GM23248 (cell line): Measurements from ENCODE around the gene FAM83D. TPM values are rescaled to one million over a fixed set of nuclear protein-coding genes. Genes with fewer than 3 reads are reported as not detected.

Experiments
- DNase-seq: peaks from one replicate; pipeline ENCODE4 v3.0.0-alpha.2; 2015
- H2AFZ ChIP-seq: fragments of 200-600 bp; sonication (generic); 2 replicates; pipeline ENCODE4 v1.6.1; 2016; ENCODE audit warnings: antibody characterized with exemption
- H3F3A ChIP-seq: fragments of 200-600 bp; sonication (generic); 2 replicates; pipeline ENCODE4 v1.6.1; 2016; ENCODE audit warnings: mild to moderate bottlenecking, antibody characterized with exemption, mixed run types; ENCODE audit not compliant: insufficient read depth
- H3K27ac ChIP-seq: fragments of 200-600 bp; sonication (generic); 2 replicates; pipeline ENCODE4 v1.5.1; 2016; ENCODE audit warnings: mild to moderate bottlenecking
- H3K27me3 ChIP-seq: fragments of 200-600 bp; sonication (generic); replicated peaks from 2 replicates; pipeline ENCODE4 v1.6.1; 2016; ENCODE audit warnings: mild to moderate bottlenecking; ENCODE audit not compliant: insufficient read depth
- H3K36me3 ChIP-seq: fragments of 200-600 bp; sonication (generic); 2 replicates; pipeline ENCODE4 v1.6.1; 2016; ENCODE audit warnings: low read depth, mild to moderate bottlenecking
- H3K4me1 ChIP-seq: fragments of 200-600 bp; sonication (generic); 2 replicates; pipeline ENCODE4 v1.6.1; 2016; ENCODE audit warnings: mild to moderate bottlenecking; ENCODE audit not compliant: insufficient read depth
- H3K4me2 ChIP-seq: fragments of 200-600 bp; sonication (generic); one replicate; pipeline ENCODE4 v1.6.1; 2016; ENCODE audit warnings: mild to moderate bottlenecking; ENCODE audit not compliant: unreplicated experiment
- H3K4me3 ChIP-seq: fragments of 200-600 bp; sonication (generic); 2 replicates; pipeline ENCODE4 v1.5.1; 2016; ENCODE audit warnings: mild to moderate bottlenecking
- H3K79me2 ChIP-seq: fragments of 200-600 bp; sonication (generic); 2 replicates; pipeline ENCODE4 v1.6.1; 2016; ENCODE audit warnings: mild to moderate bottlenecking; ENCODE audit not compliant: insufficient read depth
- H3K9ac ChIP-seq: fragments of 200-600 bp; sonication (generic); 2 replicates; pipeline ENCODE4 v1.6.1; 2016; ENCODE audit warnings: mild to moderate bottlenecking
- H3K9me2 ChIP-seq: fragments of 200-600 bp; sonication (generic); 2 replicates; pipeline ENCODE4 v1.6.1; 2016; ENCODE audit warnings: mixed run types, mild to moderate bottlenecking, moderate library complexity; ENCODE audit not compliant: insufficient read depth
- H3K9me3 ChIP-seq: fragments of 200-600 bp; sonication (generic); one replicate; pipeline ENCODE4 v1.6.1; 2017; ENCODE audit warnings: low read depth
- H4K20me1 ChIP-seq: fragments of 200-600 bp; sonication (generic); 2 replicates; pipeline ENCODE4 v1.6.0; 2016; ENCODE audit not compliant: insufficient read depth
- EZH2 ChIP-seq: fragments of 200-600 bp; sonication (generic); IDR thresholded peaks from 2 replicates; pipeline ENCODE4 v1.6.1; 2018; ENCODE audit warnings: antibody characterized with exemption, mild to moderate bottlenecking; ENCODE audit not compliant: insufficient read depth, poor library complexity, severe bottlenecking
- EZH2phosphoT487 ChIP-seq: fragments of 200-600 bp; sonication (generic); IDR thresholded peaks from 2 replicates; pipeline ENCODE4 v1.6.1; 2018; ENCODE audit warnings: antibody characterized with exemption, moderate library complexity, mild to moderate bottlenecking, low read depth; ENCODE audit not compliant: insufficient read depth
- WGBS, 2 experiments: methylation state at CpG; one replicate each; pipeline ENCODE4 v1.1.6; 2015 to 2017; ENCODE audit warnings: low lambda C conversion rate in 2 of 2, low coverage in 1 of 2; ENCODE audit errors: missing lambda C conversion rate in 2 of 2; 5-methylcytosine and 5-hydroxymethylcytosine counted together
- in situ Hi-C: fragments of 300-500 bp; cut with MboI; formaldehyde crosslinking; loops from 2 replicates; pipeline ENCODE4 v1.15.0; 2020
- polyA plus RNA-seq: library from polyadenylated mRNA; unstranded; fragments of >200 nt; fragmentation: Nextera tagmentation; extraction: Ambion mirVana; gene quantifications from 2 replicates; pipeline ENCODE4 v1.2.1, GENCODE V29; 2016
- total RNA-seq: library from RNA; depleted of rRNA; stranded (reverse); fragments of >200 nt; shearing (Covaris generic); gene quantifications from 2 replicates; pipeline ENCODE4 v1.2.3, GENCODE V29; 2014

The FAM83D gene
- total and polyA plus RNA-seq, 2 experiments from 2014 or later: 11.4 to 18.2 TPM

DNA sequence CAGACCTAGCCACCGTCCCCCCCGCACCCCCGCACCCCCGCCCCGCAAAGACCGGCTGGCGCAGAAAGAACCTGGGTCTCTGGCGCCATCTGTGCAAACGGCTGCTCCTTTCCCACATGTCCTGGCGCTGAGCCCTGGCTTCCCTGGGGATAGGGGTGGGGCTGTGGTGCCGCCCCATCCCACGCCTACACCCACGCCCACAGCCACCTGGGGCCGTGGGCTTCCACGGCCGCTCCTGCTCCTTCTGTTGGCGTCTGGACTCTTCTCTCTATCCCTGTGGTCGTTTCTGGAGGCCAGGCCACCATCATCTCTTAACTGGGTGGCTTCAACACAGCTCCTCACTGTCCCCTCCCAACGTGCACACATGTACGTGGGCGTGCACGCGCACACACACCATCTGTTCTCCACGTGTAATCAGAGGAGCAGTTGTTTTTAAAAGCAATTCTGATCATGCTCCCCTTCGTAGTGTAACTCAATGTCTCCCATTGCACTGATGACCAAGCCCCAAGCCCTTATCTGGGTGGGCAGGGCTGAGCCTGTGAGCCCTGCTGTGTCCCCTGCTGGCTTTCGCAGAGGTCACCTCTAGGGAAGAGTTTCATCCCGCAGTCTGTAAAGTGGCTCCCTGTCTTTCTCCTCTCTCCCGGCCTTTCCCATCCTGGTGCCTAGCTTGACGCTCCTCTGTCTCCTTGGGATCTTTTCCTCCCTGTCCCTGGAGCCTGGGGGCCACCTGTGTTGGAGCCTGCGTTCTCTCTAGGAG lies 31.9 kb upstream of the FAM83D start:
- Histone ChIP-seq H3K4me3 (no peak overlapping the region), H3K27me3 (peaks cover 26% of the 10 kb centered on the region), H3K9ac (no peak overlapping the region), H3F3A (no peaks in the 10 kb centered on the region), H3K4me2 (no peak overlapping the region), H3K4me1 (no peaks in the 10 kb centered on the region), H3K36me3 (no peaks in the 10 kb centered on the region), H3K79me2 (no peaks in the 10 kb centered on the region), H4K20me1 (no peaks in the 10 kb centered on the region), H3K9me3 (no peaks in the 10 kb centered on the region), H3K27ac (no peak overlapping the region), H3K9me2 (no peaks in the 10 kb centered on the region), H2AFZ (no peak overlapping the region)
- peak; percentile 19 for DNase-seq
- WGBS, 2 experiments: 5 to 6% methylated on average over 27 to 30 of the region's 30 CpGs
- in situ Hi-C loops: no loop called here
- TF ChIP-seq EZH2phosphoT487: no peak
- TF ChIP-seq EZH2: no peak

DNA sequence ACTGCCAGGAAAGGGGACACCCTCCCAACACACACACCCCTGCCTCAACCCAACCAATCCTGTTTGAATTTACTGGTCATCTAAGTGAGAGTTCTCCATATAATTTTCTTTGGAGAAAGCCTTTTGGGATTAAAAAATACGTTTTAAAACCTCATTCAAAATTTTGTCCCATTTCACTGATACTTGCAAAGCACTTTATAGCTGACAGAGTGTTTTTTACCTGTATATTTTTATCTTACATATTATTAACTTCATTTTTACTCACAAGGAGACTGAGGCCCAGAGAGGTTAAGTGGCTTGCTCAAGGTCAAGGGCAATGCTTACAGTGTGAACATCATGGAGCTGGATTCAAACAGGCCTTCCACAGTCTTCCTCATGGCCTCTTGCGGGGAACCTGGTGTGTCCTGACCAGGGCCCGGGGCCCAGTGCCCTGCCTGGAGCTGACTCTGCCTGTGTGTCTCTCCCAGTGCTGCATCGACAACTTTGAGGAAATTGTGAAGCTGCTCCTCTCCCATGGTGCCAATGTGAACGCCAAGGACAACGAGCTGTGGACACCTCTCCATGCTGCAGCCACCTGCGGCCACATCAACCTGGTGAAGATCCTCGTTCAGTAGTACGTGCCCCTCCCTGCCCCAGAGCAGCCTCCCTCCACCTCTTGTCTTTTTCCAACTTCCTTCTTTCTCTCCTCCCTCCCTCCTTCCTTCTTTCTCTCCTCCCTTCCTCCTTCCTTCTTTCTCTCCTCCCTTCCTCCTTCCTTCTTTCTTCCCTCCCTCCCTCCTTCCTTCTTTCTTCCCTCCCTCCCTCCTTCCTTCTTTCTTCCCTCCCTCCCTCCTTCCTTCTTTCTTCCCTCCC lies 30.9 kb upstream of the FAM83D start:
- no peaks in the 10 kb centered on the region for H3K9me3 ChIP-seq
- H3K36me3 ChIP-seq: no peaks in the 10 kb centered on the region
- H3K9me2 ChIP-seq: no peaks in the 10 kb centered on the region
- no peak for DNase-seq
- no peak overlapping the region for H3K4me3 ChIP-seq
- H3K9ac ChIP-seq: no peak overlapping the region
- TF ChIP-seq EZH2phosphoT487 (no peak), EZH2 (no peak)
- H3K79me2 ChIP-seq: no peaks in the 10 kb centered on the region
- H3K4me1 ChIP-seq: no peaks in the 10 kb centered on the region
- WGBS, 2 experiments: 69 to 71% methylated on average over 9 of the region's 9 CpGs
- in situ Hi-C loops: no loop called here
- no peaks in the 10 kb centered on the region for H3F3A ChIP-seq
- no peak overlapping the region for H2AFZ ChIP-seq
- H4K20me1 ChIP-seq: no peaks in the 10 kb centered on the region
- H3K4me2 ChIP-seq: no peak overlapping the region
- peaks cover 26% of the 10 kb centered on the region for H3K27me3 ChIP-seq
- H3K27ac ChIP-seq: no peak overlapping the region

DNA sequence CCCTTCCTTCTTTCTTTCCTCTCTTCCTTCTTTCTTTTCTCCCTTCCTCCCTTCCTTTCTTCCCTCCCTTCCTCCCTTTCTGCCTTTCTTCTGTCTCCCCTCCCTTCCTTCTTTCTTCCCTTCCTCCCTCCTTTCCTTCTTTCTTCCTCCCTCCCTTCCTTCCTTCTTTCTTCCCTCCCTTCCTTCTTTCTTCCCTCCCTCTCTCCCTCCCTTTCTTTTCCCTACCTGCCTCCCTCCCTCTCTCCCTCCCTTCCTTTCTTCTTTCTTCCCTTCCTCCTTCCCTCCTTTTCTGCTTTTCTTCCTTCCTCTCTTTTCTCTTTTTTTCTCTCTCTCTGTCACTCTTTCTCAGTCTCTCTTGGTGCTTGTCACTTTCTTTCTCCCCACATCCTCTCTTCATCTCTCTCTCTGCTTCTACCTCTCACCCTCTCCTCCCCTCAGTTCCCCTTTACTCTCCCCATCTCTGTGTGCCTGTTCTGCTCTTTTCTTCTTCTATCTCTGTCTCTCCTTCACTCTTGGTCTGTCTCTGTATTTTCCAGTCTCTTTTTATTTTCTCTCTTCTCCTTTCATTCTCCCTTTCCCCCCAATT lies 30.1 kb upstream of the FAM83D start:
- Histone ChIP-seq H3K27ac (no peak overlapping the region), H3K27me3 (peaks cover 31% of the 10 kb centered on the region), H3K36me3 (no peaks in the 10 kb centered on the region), H3K4me2 (no peak overlapping the region), H3K4me3 (no peak overlapping the region), H4K20me1 (no peaks in the 10 kb centered on the region), H3K9me2 (no peaks in the 10 kb centered on the region), H3K4me1 (no peaks in the 10 kb centered on the region), H3F3A (no peaks in the 10 kb centered on the region), H3K79me2 (no peaks in the 10 kb centered on the region), H3K9me3 (no peaks in the 10 kb centered on the region), H3K9ac (no peak overlapping the region), H2AFZ (no peak overlapping the region)
- TF ChIP-seq EZH2: no peak
- in situ Hi-C loops: no loop called here
- no peak for DNase-seq

DNA sequence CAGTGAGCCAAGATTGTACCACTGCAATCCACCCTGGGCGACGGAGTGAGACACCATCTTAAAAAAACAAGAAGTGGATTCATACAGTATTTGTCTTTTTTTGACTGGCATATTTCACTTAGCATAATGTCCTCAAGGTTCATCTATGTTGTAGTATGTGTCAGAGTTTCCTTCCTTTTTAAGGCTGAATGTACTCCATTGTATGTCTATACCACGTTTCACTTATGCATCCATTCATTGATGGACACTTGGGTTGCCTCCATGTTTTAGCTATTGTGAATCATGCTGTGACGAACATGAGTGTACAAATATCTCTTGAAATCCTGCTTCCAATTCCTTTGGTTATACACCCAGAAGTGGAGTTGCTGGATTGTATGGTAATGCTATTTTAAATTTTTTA lies 28.9 kb upstream of the FAM83D start:
- Histone ChIP-seq H3K27ac (no peak overlapping the region), H3K4me2 (no peak overlapping the region), H3K4me3 (no peak overlapping the region), H3K9me3 (no peaks in the 10 kb centered on the region), H3K9me2 (no peaks in the 10 kb centered on the region), H3F3A (no peaks in the 10 kb centered on the region), H4K20me1 (no peaks in the 10 kb centered on the region), H3K4me1 (no peaks in the 10 kb centered on the region), H3K9ac (no peak overlapping the region), H2AFZ (no peak overlapping the region), H3K36me3 (no peaks in the 10 kb centered on the region), H3K79me2 (no peaks in the 10 kb centered on the region), H3K27me3 (peaks cover 34% of the 10 kb centered on the region)
- in situ Hi-C loops: no loop called here
- no peak for DNase-seq
- 63 to 64% methylated on average over 4 of the region's 4 CpGs for WGBS, 2 experiments
- no peak for TF ChIP-seq EZH2phosphoT487
